Natural killer cell (primary cell): ENCODE results near the gene ARHGDIG. TPM values are rescaled to one million over a fixed set of nuclear protein-coding genes. Genes with fewer than 3 reads are reported as not detected.
A peak's percentile ranks its signal among the peaks of the same experiment; 100 is the strongest.

Source experiments
- ATAC-seq, 3 donors: fragments of 150-1000 bp in 2 of 3; fragments of 200-7000 bp in 1 of 3; cut with Tn5 transposase; 1 replicate in 1 of 3; 2 replicates in 2 of 3; pipeline ENCODE4 v1.10.0; 2021; ENCODE audit warnings: mild to moderate bottlenecking in 2 of 3, moderate library complexity in 2 of 3
- DNase-seq, 2 donors: peaks; one replicate each; pipeline versions ENCODE4 v3.0.0 to v3.0.0-alpha.2; 2013 to 2021; ENCODE audit warnings: mixed read lengths in 1 of 2
- H3K27ac ChIP-seq: one replicate; pipeline ENCODE4 v1.5.1; 2013; ENCODE audit warnings: mild to moderate bottlenecking, low read length
- H3K27me3 ChIP-seq: one replicate; pipeline ENCODE4 v1.6.1; 2013; ENCODE audit warnings: low read length; ENCODE audit not compliant: control insufficient read depth, insufficient read depth
- H3K36me3 ChIP-seq: one replicate; pipeline ENCODE4 v1.6.1; 2013; ENCODE audit warnings: low read length; ENCODE audit not compliant: control insufficient read depth, insufficient read depth
- H3K4me1 ChIP-seq: one replicate; pipeline ENCODE4 v1.6.1; 2013; ENCODE audit warnings: low read length; ENCODE audit not compliant: control insufficient read depth, insufficient read depth
- H3K4me3 ChIP-seq: one replicate; pipeline ENCODE4 v1.5.1; 2013; ENCODE audit warnings: low read length
- H3K9me3 ChIP-seq: one replicate; pipeline ENCODE4 v1.6.1; 2013; ENCODE audit warnings: low read length; ENCODE audit not compliant: control insufficient read depth, insufficient read depth
- H3K27ac Mint-ChIP-seq, 2 donors: one replicate each; pipeline ENCODE4 v1.8.0; 2022; ENCODE audit warnings: mild to moderate bottlenecking in 2 of 2, mixed read lengths in 2 of 2, moderate library complexity in 1 of 2
- H3K27me3 Mint-ChIP-seq, 2 donors: one replicate each; pipeline ENCODE4 v1.8.0; 2022; ENCODE audit warnings: low read depth in 2 of 2, mixed read lengths in 2 of 2
- H3K36me3 Mint-ChIP-seq: one replicate; pipeline ENCODE4 v1.8.0; 2022; ENCODE audit warnings: mixed read lengths
- H3K4me1 Mint-ChIP-seq, 2 donors: one replicate each; pipeline ENCODE4 v1.8.0; 2022; ENCODE audit warnings: mixed read lengths in 2 of 2
- H3K4me3 Mint-ChIP-seq: one replicate; pipeline ENCODE4 v1.8.0; 2022; ENCODE audit warnings: mild to moderate bottlenecking, moderate library complexity, mixed read lengths
- H3K9me3 Mint-ChIP-seq, 2 donors: one replicate each; pipeline ENCODE4 v1.8.0; 2022; ENCODE audit warnings: mixed read lengths in 2 of 2
- WGBS: methylation state at CpG from one replicate; pipeline ENCODE4 v1.1.7; 2013; ENCODE audit warnings: missing lambda C conversion rate; ENCODE audit not compliant: insufficient coverage; 5-methylcytosine and 5-hydroxymethylcytosine counted together
- intact Hi-C: fragments of 100-400 bp; cut with micrococcal nuclease; formaldehyde crosslinking; loops from one replicate; pipeline ENCODE4 v1.14.2; 2022
- total RNA-seq, 4 donors: library from RNA; stranded (reverse); fragments of 120-200 nt in 1 of 4; gene quantifications; one replicate each; pipeline versions ENCODE4 v1.2.3 to v1.2.4, GENCODE V29; 2013 to 2022
- TF ChIP-seq, protein P1 (sequence below): fragments of 200-600 bp; IDR thresholded peaks from one replicate; pipeline ENCODE4 v1.8.0; 2022; ENCODE audit warnings: antibody characterized with exemption

ARHGDIG gene
- total RNA-seq, 3 donors from 2014 or later (not counting 1 experiment from before 2014, with no cell fraction given): 0.49 to 1.4 TPM; not detected in 1

DNA sequence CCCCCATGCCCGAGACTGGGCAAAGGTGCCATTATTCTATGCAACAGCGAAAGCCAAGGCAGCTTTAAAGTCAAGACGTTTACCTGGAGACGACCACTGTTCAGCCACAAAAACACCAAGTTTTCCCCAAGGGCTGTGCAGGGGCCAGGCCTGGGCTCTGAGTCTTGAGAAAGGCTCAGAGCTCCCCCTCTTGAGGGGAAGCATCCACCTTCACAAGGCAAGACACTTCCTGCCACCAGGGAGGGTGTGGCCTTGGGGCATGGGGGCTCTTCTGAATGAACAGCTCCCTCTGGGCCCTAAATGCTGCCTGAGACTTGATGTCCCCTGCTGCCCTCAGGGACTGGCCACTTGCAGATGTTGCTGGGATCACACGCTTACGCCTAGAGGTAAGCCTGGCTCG, 29.1 kb downstream of the ARHGDIG start:
- H3K36me3 ChIP-seq: peaks cover 46% of the 10 kb centered on the region
- H3K27ac Mint-ChIP-seq: peak overlapping the region; percentile 81 to 89
- WGBS: 52% methylated on average over 7 of the region's 7 CpGs

DNA sequence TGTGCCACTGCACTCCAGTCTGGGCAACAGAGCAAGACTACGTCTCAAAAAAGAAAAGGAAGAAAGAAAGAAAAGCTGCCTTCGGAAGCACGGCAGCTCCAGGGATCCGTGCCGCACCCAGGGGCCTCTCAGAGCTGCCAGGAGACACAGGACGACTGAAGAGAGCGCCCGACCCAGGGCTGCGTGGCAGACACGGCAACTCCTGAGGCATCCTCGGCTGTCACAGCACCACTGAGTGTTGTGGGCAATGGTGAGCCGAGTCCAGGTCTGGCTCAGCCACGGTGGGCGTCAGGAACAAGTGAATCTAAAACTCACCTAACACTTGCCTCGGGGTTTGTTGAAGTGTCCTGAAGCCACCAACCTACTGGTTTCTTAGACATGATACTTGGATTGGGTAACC, 31.3 kb downstream of the ARHGDIG start:
- peak overlapping the region in 1 of 2 donors; percentile 89 for H3K27ac Mint-ChIP-seq

More for the DNA sequence above, 29.1 kb downstream of the ARHGDIG start:
- Histone ChIP-seq H3K27me3 (no peaks in the 10 kb centered on the region), H3K4me3 (no peak overlapping the region), H3K27ac (no peak overlapping the region), H3K9me3 (no peaks in the 10 kb centered on the region), H3K4me1 (peaks cover 60% of the 10 kb centered on the region)
- ATAC-seq (peak in 1 of 3 donors; percentile 25), DNase-seq (peak in 1 of 2 donors; percentile 61)
- Mint-ChIP-seq H3K36me3 (no peaks in the 10 kb centered on the region), H3K9me3 (no peaks in the 10 kb centered on the region), H3K4me1 (peaks cover 38 to 50% of the 10 kb centered on the region in 2 donors), H3K27me3 (no peaks in the 10 kb centered on the region), H3K4me3 (peak overlapping the region; percentile 75)
- TF ChIP-seq, protein P1, sequence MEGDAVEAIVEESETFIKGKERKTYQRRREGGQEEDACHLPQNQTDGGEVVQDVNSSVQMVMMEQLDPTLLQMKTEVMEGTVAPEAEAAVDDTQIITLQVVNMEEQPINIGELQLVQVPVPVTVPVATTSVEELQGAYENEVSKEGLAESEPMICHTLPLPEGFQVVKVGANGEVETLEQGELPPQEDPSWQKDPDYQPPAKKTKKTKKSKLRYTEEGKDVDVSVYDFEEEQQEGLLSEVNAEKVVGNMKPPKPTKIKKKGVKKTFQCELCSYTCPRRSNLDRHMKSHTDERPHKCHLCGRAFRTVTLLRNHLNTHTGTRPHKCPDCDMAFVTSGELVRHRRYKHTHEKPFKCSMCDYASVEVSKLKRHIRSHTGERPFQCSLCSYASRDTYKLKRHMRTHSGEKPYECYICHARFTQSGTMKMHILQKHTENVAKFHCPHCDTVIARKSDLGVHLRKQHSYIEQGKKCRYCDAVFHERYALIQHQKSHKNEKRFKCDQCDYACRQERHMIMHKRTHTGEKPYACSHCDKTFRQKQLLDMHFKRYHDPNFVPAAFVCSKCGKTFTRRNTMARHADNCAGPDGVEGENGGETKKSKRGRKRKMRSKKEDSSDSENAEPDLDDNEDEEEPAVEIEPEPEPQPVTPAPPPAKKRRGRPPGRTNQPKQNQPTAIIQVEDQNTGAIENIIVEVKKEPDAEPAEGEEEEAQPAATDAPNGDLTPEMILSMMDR: no peak
- intact Hi-C loops: loop anchor here (2.0 to 5.0 kb wide), 2 partner anchors 43 to 75 kb away; partner anchors contain the start of genes AXIN1 and FAM234A

DNA sequence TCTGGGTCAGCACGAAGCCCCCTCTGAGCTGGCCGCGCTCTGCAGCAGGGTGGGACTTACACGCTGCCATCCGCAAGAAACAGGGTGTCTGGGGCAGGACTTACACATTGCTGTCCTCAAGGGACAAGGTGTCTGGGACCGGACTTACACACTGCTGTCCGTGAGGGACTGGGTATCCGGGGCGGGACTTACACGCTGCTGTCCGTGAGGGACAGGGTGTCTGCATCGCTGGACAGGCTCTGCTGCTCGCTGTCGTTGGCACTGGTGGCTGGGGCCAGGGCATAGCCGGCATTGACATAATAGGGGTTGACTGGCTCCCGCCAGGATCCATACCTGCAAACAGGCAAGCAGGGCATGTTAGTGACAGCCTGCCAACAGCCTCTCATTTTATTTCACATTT, 34.0 kb downstream of the ARHGDIG start:
- Mint-ChIP-seq H3K4me1 (peaks cover 40 to 57% of the 10 kb centered on the region in 2 donors), H3K27me3 (no peaks in the 10 kb centered on the region), H3K4me3 (no peak overlapping the region), H3K36me3 (no peaks in the 10 kb centered on the region), H3K9me3 (no peaks in the 10 kb centered on the region), H3K27ac (peak overlapping the region in 1 of 2 donors; percentile 68)
- TF ChIP-seq, protein P1: no peak
- peaks cover 58% of the 10 kb centered on the region for H3K4me1 ChIP-seq
- H3K27ac ChIP-seq: no peak overlapping the region
- peaks cover 42% of the 10 kb centered on the region for H3K36me3 ChIP-seq
- ATAC-seq (no peak), DNase-seq (no peak)
- no peaks in the 10 kb centered on the region for H3K9me3 ChIP-seq
- no peak overlapping the region for H3K4me3 ChIP-seq
- intact Hi-C loops: no loop called here
- 96% methylated on average over 16 of the region's 16 CpGs for WGBS
- no peaks in the 10 kb centered on the region for H3K27me3 ChIP-seq

More for the DNA sequence above, 31.3 kb downstream of the ARHGDIG start:
- peaks cover 46 to 58% of the 10 kb centered on the region in 2 donors for H3K4me1 Mint-ChIP-seq
- ATAC-seq: no peak
- H3K9me3 Mint-ChIP-seq: no peaks in the 10 kb centered on the region
- H3K27ac ChIP-seq: no peak overlapping the region
- no peaks in the 10 kb centered on the region for H3K27me3 ChIP-seq
- H3K9me3 ChIP-seq: no peaks in the 10 kb centered on the region
- H3K4me3 Mint-ChIP-seq: no peak overlapping the region
- peaks cover 40% of the 10 kb centered on the region for H3K36me3 ChIP-seq
- H3K27me3 Mint-ChIP-seq: no peaks in the 10 kb centered on the region
- WGBS: 96% methylated on average over 15 of the region's 15 CpGs
- intact Hi-C loops: no loop called here
- TF ChIP-seq, protein P1: no peak
- no peak overlapping the region for H3K4me3 ChIP-seq
- DNase-seq: no peak
- peaks cover 59% of the 10 kb centered on the region for H3K4me1 ChIP-seq
- no peaks in the 10 kb centered on the region for H3K36me3 Mint-ChIP-seq

DNA sequence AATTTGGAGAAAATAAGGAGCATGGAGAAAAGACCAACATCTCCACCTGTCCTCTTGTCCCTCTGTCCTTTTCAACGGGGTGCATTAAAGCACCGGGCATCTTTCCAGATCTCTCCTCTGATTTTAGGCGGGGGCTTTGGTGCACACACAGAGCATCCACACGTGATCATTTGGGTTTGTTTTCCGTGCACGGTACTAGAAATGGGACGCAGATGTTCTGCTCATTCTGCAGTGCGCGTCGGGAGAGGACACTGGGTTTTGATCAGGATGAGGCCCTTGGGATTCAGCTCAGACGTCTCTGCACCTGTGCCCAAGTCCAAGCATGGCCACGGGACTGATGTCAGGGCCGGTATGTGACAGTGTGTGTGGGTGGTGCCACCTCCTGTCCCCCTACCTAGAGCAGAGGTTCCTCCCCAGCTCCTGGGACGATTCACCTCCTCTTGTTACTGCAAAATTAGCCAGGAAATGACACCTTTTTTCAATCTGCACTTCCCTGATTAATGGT, 34.5 kb downstream of the ARHGDIG start:
- H3K4me1 ChIP-seq: peaks cover 58% of the 10 kb centered on the region
- Mint-ChIP-seq H3K27me3 (no peaks in the 10 kb centered on the region), H3K36me3 (no peaks in the 10 kb centered on the region), H3K27ac (peak overlapping the region; percentile 47 to 68), H3K4me3 (peak overlapping the region; percentile 42), H3K9me3 (no peaks in the 10 kb centered on the region), H3K4me1 (peaks cover 43 to 57% of the 10 kb centered on the region in 2 donors)
- 85% methylated on average over 12 of the region's 14 CpGs for WGBS
- intact Hi-C loops: no loop called here
- TF ChIP-seq, protein P1: no peak
- no peak overlapping the region for H3K27ac ChIP-seq
- no peaks in the 10 kb centered on the region for H3K27me3 ChIP-seq
- H3K36me3 ChIP-seq: peaks cover 40% of the 10 kb centered on the region
- ATAC-seq (peak in 1 of 3 donors; percentile 12), DNase-seq (no peak)
- no peaks in the 10 kb centered on the region for H3K9me3 ChIP-seq
- no peak overlapping the region for H3K4me3 ChIP-seq
